ENCODE measurements around the gene WBP1L.
"Not testable (repeated sequence)": the region's sequence is repeated elsewhere in the genome, so short reads cannot be mapped to it uniquely, and the experiment has no call there.

WBP1L gene

DNA sequence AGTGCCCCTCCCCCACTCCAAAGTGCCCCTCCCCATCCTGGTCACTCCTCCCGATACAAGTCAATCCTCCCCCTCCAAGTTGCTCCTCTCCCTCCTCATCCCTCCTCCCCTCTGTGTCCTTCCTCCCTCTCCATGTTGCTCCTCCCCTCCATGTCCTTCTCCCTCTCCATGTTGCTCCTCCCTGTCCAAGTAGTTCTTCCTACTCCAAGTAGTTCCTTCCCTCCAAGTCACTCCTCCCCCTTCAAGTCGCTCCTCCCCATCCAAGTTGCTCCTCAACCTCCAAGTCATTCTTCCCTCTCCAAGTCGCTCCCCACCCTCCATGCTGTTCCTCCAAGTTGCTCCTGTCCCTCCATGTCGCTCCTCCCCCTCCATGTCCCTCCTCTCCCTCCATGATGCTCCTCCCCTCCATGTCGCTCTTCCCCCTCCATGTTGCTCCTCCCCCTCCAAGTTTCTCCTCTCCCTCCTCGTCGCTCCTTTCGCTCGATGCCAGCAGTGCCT lies 8.6 kb upstream of the WBP1L start:
- Mint-ChIP-seq H3K27ac (no peak overlapping the region), H3K9me3 (no peaks in the 10 kb centered on the region), H3K36me3 (ENCODE audit: low read depth) (peaks cover 78% of the 10 kb centered on the region), H3K4me3 (no peak overlapping the region), H3K4me1 (ENCODE audit: low read depth) (no peaks in the 10 kb centered on the region), H3K27me3 (no peaks in the 10 kb centered on the region)
- DNase-seq = no peak

DNA sequence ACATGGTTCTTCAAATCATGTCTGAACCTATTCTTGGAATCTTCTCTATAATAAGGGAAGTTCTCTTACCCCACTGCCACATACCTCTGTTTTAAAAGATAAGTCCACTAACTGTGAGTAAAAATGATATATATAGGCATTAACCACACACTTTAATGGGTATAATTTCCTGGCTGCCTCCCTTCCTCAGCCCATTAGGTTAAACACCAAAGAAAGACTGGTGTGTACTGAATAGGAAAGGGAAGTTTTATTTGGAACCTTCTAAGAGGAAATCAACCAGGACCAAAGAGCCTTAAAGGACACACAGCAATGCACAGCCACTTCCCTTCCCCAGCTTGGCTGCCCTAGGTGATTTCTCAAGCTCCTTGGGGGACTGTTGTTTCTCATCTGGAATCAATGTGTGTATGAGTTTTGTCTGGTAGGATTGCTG lies 5.0 kb upstream of the WBP1L start:
- no peaks in the 10 kb centered on the region for H3K27me3 Mint-ChIP-seq
- peak overlapping the region; percentile 44 for H3K27ac Mint-ChIP-seq
- H3K4me1 Mint-ChIP-seq (ENCODE audit: low read depth) = peaks cover 7% of the 10 kb centered on the region
- H3K9me3 Mint-ChIP-seq = no peaks in the 10 kb centered on the region
- H3K4me3 Mint-ChIP-seq = no peak overlapping the region
- no peak for DNase-seq
- H3K36me3 Mint-ChIP-seq (ENCODE audit: low read depth) = peaks cover 44% of the 10 kb centered on the region

DNA sequence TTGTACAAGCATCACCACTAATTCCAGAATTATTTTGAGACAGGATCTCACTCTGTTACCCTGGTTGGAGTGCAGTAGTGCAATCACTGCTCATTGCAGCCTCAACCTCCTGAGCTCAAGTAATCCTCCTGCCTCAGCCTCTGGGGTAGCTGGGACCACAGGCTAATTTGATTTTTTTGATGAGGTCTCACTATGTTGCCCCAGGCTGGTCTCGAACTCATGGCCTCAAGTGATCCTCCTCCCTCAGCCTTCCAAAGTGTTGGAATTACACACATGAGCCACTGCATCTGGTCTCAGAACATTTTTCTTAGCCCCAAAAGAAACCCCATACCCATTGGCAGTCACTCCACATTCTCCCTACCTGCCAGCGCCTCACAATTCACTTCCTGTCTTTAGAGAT lies 3.5 kb upstream of the WBP1L start:
- DNase-seq = no peak
- H3K27me3 Mint-ChIP-seq = no peaks in the 10 kb centered on the region
- peaks cover 19% of the 10 kb centered on the region for H3K4me1 Mint-ChIP-seq (ENCODE audit: low read depth)
- no peak overlapping the region for H3K4me3 Mint-ChIP-seq
- no peak overlapping the region for H3K27ac Mint-ChIP-seq
- H3K36me3 Mint-ChIP-seq (ENCODE audit: low read depth) = peaks cover 41% of the 10 kb centered on the region
- no peaks in the 10 kb centered on the region for H3K9me3 Mint-ChIP-seq

DNA sequence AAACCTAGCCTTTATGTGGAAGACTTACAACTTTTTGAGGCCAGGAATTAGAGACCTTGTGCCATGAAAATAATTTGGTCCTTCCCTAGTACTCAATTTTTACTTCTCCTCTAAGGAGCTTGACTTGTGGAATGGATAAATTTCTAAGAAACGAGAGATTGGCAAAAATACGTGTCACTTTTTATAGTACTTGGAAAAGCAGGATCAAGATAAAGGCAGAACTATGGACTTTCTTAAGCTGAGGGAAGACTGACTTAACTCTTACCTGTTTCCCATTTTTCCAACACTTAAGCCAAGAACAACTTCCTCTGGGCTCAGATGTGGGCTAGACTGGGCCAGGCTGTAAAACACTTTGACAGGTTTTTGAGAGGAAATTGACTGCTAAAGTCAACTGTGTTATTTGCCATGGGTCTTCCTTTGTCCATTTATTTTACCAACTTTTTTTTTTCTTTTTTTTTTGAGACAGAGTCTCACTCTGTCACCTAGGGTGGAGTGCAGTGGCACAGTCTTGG lies 2.0 kb upstream of the WBP1L start:
- Mint-ChIP-seq H3K4me1 (ENCODE audit: low read depth) (peaks cover 33% of the 10 kb centered on the region), H3K27ac (no peak overlapping the region), H3K27me3 (no peaks in the 10 kb centered on the region), H3K36me3 (ENCODE audit: low read depth) (peaks cover 32% of the 10 kb centered on the region), H3K9me3 (no peaks in the 10 kb centered on the region), H3K4me3 (no peak overlapping the region)
- DNase-seq = no peak

DNA sequence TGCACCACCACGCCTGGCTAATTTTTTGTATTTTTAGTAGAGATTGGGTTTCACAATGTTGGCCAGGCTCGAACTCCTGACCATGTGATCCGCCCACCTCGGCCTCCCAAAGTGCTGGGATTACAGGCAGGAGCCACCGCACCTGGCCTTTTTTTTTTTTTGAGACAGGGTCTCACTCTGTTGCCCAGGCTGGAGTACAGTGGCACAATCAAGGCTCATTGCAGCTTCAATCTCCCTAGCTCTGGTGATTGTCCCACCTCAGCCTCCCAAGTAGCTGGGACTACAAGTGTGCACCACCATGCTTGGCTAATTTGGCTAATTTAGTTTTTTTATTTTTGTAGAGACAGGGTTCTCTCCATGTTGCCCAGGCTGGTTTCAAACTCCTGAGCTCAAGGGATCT lies 1.4 kb upstream of the WBP1L start:
- H3K27me3 Mint-ChIP-seq, H3K4me3 Mint-ChIP-seq, H3K27ac Mint-ChIP-seq: not testable (repeated sequence)

DNA sequence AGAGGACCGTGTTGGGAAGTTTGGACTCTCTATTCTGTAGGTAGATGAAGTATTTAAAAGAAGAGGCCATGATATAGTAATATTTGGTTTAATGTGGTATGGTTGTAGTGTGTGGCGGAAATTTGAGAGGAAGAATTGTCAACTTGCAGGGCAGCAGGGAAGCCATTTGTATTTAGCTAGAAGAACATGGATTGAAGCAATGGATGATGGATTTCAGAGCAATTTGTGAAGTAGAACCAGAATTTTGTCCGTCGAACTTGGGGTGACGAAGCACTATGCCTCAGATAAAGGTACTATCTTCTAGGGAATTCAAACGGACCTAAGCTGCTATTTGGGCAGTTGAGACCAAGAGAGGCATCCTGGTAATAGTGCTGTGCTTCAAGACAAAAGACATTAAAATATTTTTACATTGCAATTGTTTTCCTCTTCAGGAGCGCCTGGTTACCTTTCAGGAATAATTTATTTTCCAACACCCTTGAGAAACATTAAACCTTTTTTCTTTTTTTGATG lies 615 bp upstream of the WBP1L start:
- peaks cover 22% of the 10 kb centered on the region for H3K36me3 Mint-ChIP-seq (ENCODE audit: low read depth)
- H3K27me3 Mint-ChIP-seq = no peaks in the 10 kb centered on the region
- H3K9me3 Mint-ChIP-seq = no peaks in the 10 kb centered on the region
- H3K4me3 Mint-ChIP-seq = peak overlapping the region; percentile 99
- peaks cover 36% of the 10 kb centered on the region for H3K4me1 Mint-ChIP-seq (ENCODE audit: low read depth)
- DNase-seq = no peak
- peak overlapping the region; percentile 90 for H3K27ac Mint-ChIP-seq

More for the DNA sequence above, 1.4 kb upstream of the WBP1L start:
- Mint-ChIP-seq H3K36me3 (ENCODE audit: low read depth) (peaks cover 29% of the 10 kb centered on the region), H3K4me1 (ENCODE audit: low read depth) (peaks cover 36% of the 10 kb centered on the region)
- not testable (repeated sequence) for DNase-seq, H3K9me3 Mint-ChIP-seq

DNA sequence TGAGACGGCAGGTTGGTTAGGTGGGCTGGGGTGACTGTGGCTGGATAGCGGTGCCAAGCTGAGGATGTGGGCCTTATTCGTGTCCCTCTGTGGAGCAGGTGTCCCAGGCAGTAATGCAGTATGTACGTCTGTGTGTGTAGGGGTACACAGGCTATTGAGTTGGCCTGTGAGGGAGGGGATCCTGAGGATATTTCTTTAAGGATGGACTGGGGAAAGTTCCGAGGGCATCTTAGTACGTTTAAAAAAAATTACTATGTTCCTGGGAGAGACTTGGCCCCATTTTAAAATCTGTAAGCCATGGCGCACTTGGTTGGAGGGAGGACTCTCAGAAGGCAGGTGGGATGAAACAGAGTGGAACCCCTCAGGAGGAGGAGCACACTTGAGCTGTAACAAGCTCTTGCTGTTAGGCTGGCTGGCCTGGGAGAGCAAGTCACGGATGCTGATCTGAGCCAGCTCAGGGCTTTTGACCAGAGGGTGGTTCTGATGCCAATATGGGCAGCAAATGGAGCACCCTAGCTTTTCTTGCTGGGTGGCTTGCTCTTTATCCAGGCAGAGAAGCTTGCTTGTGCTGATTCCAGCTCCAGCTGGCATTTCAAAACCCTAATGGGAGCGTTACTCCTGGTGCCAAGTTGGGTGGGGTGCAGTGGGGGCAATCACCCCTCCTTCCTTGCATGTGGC lies 765 bp downstream of the WBP1L start:
- Mint-ChIP-seq H3K27ac (peak overlapping the region; percentile 90), H3K36me3 (ENCODE audit: low read depth) (peaks cover 21% of the 10 kb centered on the region), H3K27me3 (no peaks in the 10 kb centered on the region), H3K9me3 (no peaks in the 10 kb centered on the region), H3K4me3 (peak overlapping the region; percentile 99), H3K4me1 (ENCODE audit: low read depth) (peaks cover 45% of the 10 kb centered on the region)
- no peak for DNase-seq

DNA sequence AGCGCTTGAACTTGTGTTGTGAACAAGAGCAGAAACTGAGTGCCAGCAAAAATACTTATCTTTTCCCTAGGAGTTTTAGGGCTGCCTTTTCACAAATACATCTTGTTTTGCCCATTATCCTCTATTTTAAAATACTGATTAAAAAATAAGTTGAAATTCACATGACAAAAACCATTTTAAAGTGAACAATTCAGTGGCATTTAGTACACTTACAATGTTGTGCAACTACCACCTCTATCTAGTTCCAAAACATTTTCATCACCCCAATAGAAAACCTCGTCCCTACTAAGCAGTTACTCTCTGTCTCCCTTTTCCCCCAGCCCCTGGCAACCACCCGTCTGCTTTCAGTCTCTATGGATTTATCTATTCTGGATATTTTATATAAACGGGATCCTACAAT lies 1.4 kb downstream of the WBP1L start:
- Mint-ChIP-seq H3K27ac (peak overlapping the region; percentile 90), H3K36me3 (ENCODE audit: low read depth) (peaks cover 21% of the 10 kb centered on the region), H3K9me3 (no peaks in the 10 kb centered on the region), H3K4me3 (peak overlapping the region; percentile 99), H3K27me3 (no peaks in the 10 kb centered on the region), H3K4me1 (ENCODE audit: low read depth) (peaks cover 45% of the 10 kb centered on the region)
- DNase-seq = no peak

DNA sequence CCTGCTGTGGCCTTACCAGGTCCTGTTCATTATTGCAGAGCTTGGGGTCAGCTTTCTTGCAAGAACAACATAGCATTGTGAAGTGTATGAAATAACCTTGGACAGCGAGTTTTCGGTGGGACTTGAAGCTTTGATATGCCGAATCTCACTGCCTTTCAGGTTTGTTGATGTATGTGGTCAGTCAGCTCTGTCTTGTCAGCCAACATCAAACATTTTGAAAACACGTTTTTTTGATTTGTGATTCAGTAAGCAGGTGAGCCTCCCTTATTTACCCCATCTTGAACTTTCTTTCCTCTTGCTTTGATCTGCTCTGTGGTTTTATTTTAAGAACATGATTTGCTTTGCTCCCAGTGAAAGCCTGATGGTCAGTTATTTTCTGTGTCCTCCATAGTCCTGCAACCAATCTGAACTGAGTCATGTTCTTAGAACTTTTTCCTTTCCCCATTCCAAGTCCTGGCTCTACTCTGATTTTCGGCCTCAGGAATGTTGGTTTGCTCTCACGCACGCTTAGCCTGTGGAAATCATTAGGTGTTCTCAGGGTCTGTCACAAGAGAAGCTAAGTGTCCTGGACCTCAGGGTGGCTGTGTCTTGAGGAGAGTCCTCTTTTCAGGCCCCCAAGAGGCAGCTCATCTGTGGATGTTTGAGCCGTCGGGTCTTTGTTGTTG lies 8.7 kb downstream of the WBP1L start:
- Mint-ChIP-seq H3K36me3 (ENCODE audit: low read depth) (peaks cover 13% of the 10 kb centered on the region), H3K4me1 (ENCODE audit: low read depth) (peaks cover 46% of the 10 kb centered on the region), H3K4me3 (no peak overlapping the region), H3K27ac (no peak overlapping the region), H3K9me3 (no peaks in the 10 kb centered on the region), H3K27me3 (no peaks in the 10 kb centered on the region)
- no peak for DNase-seq

DNA sequence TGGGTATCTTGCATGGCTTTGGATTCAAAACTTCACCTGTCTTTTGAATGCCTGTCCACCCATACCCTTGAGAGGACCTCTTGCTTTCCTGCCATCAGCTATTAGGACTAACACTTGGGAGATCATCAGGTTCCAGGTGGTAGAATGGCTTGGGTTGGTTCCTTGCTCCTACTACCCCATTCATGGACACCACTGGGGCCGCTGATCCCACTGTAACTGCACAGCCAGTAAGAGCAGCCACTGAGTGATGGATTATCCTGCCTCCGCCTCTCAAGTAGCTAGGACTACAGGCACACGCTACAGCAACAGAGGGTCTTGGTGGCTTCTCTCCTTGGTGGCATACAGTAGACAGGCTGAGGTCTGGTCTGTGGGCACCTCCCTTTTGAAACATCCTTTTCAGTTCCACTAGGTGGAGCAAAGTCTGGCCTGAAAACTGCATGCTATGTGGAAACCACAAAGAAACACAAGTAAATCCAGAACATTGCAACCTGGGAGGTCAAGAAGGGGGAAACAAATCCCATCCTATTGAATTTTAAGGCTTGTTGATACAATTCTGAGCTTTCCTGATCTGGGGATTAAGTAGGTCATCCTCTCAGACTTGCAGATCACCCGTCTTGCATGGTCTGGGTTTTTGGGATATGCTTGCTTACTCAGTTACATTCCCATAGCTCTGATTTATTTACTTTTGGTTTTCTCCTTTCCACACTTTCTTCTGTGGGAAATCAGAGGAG lies 9.4 kb downstream of the WBP1L start:
- peak overlapping the region; percentile 5 for H3K27ac Mint-ChIP-seq
- no peak for DNase-seq
- peaks cover 46% of the 10 kb centered on the region for H3K4me1 Mint-ChIP-seq (ENCODE audit: low read depth)
- H3K36me3 Mint-ChIP-seq (ENCODE audit: low read depth) = peaks cover 13% of the 10 kb centered on the region
- H3K4me3 Mint-ChIP-seq = no peak overlapping the region
- H3K27me3 Mint-ChIP-seq = no peaks in the 10 kb centered on the region
- no peaks in the 10 kb centered on the region for H3K9me3 Mint-ChIP-seq

DNA sequence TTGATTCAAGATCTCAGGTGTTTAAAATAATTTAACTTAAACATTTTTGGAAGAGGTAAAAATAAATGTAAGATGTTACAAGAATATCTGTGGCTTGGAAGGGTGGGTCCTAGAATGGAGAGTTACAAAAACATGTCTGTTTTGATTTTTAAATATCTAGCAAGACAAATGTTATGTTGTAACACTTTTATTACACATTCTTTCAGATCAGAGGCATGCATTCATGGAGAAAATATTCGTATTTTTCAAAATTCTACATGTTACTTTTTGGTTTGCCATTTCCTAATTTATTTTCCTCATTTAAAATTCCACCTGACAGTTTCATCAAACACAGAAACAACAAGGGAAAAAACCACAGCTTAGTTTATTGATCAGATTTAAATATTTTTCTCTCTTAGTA lies 10.0 kb downstream of the WBP1L start:
- no peak overlapping the region for H3K4me3 Mint-ChIP-seq
- no peaks in the 10 kb centered on the region for H3K27me3 Mint-ChIP-seq
- DNase-seq = no peak
- H3K27ac Mint-ChIP-seq = peak overlapping the region; percentile 5
- H3K9me3 Mint-ChIP-seq = no peaks in the 10 kb centered on the region
- peaks cover 12% of the 10 kb centered on the region for H3K36me3 Mint-ChIP-seq (ENCODE audit: low read depth)
- peaks cover 47% of the 10 kb centered on the region for H3K4me1 Mint-ChIP-seq (ENCODE audit: low read depth)

DNA sequence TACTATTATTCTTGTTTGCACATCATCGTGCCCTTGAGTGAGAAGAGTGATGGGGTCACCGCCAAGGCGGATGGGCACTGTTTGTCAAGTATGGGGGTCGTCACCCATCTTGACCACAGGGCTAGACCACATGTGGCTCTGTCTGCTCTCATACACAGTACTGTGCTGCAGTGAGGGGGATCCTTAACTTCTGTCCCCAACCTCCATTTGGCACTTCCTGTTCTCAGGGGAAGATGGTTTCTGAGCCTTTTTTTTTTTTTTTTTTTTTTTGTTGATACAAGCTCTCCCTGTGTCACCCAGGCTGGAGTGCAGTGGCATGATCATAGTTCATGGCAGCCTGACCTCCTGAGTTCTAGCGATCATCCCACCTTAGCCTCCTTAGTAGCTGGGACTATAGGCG lies 13.6 kb downstream of the WBP1L start:
- Mint-ChIP-seq H3K4me1 (ENCODE audit: low read depth) (peaks cover 36% of the 10 kb centered on the region), H3K4me3 (no peak overlapping the region), H3K9me3 (no peaks in the 10 kb centered on the region), H3K27me3 (no peaks in the 10 kb centered on the region), H3K27ac (no peak overlapping the region), H3K36me3 (ENCODE audit: low read depth) (peaks cover 23% of the 10 kb centered on the region)
- DNase-seq = no peak

DNA sequence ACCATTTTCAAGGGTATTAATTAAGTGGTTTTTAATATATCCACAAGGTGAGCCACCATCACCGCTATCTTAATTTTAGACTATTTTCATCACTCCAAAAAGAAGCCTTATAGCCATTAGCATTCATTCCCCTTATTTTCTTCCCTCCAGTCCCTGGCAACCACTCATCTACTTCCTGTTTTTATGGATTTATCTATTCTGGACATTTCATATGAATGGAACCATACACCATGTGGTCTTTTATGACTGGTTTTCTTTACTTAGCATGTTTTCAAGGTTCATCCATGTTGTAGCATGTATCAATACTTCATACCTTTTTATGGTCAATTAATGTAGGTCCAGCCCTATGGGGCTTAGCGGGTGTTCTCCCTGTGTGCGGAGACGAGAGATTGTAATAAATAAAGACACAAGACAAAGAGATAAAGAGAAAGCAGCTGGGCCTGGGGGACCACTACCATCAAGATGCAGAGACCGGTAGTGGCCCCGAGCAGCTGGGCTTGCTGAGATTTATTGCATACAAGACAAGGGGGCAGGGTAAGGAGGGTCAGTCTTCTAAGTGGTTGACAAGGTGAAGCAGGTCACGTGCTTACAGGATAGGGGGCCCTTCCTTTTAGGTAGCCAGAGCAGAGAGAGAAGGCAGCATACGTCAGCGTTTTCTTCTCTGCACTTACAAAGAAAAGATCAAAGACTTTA lies 14.6 kb downstream of the WBP1L start:
- Mint-ChIP-seq H3K4me1 (ENCODE audit: low read depth) (peaks cover 32% of the 10 kb centered on the region), H3K4me3 (no peak overlapping the region), H3K36me3 (ENCODE audit: low read depth) (peaks cover 34% of the 10 kb centered on the region), H3K27ac (peak overlapping the region; percentile 19), H3K9me3 (no peaks in the 10 kb centered on the region), H3K27me3 (no peaks in the 10 kb centered on the region)
- no peak for DNase-seq

DNA sequence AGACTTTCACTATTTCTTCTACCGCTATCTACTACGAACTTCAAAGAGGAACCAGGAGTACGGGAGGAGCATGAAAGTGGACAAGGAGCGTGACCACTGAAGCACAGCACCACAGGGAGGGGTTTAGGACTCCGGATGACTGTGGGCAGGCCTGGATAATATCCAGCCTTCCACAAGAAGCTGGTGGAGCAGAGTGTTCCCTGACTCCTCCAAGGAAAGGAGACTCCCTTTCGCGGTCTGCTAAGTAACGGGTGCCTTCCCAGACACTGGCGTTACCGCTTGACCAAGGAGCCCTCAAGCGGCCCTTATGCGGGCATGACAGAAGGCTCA lies 15.2 kb downstream of the WBP1L start:
- not testable (repeated sequence) for H3K4me3 Mint-ChIP-seq, H3K9me3 Mint-ChIP-seq, H3K27me3 Mint-ChIP-seq, DNase-seq
- Mint-ChIP-seq H3K27ac (peak overlapping the region; percentile 19), H3K4me1 (ENCODE audit: low read depth) (peaks cover 29% of the 10 kb centered on the region), H3K36me3 (ENCODE audit: low read depth) (peaks cover 39% of the 10 kb centered on the region)
